HG03575 (cell line): ENCODE measurements around the gene TULP4.
"Not testable (repeated sequence)": the region's sequence is repeated elsewhere in the genome, so short reads cannot be mapped to it uniquely, and the experiment has no call there.

ENCODE experiments used
- ATAC-seq: cut with Tn5 transposase; IDR thresholded peaks from one replicate; pipeline ENCODE4 v1.9.1; 2021; ENCODE audit not compliant: unreplicated experiment, insufficient number of reproducible peaks, low FRiP score; ENCODE audit errors: extremely low read depth

Gene TULP4

DNA sequence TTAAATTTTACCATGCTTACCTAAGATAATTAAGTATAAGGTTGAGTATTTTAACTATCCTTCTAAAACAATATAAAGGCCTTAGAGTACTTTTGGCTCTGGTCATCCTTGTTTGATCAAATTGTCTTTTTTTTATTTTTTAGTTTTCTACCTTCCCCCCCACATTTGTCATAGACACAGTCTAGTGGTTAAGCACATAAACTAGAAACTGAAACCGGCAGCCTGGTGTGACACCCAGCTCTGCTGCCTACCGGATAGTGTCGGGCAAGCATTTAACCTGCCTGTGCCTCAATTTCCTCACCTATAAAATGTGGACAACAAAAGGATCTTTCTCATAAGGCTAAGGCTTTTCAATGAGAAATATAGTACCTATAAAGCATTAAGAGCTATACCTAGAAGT, 21.6 kb upstream of the TULP4 start:
- ATAC-seq, result no peak

DNA sequence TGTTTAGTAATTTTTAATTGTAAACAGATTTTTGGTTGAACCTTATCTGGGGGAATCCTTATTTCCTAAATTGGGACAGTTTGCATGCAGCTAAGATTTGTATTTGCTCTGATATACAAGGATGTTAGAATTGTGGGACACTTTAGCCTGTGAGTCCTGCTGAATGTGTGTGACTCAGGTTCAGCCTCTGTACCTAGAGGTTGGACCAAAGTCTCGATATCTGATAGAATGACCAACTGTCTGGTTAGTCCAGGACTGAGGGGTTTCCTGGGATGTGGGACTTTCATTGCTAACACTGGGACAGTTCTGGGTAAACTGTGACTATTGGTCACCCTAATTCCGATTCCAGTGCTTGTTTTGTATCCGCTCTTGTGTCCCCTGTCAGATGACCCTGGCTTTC, 20.2 kb upstream of the TULP4 start:
- ATAC-seq, result no peak

DNA sequence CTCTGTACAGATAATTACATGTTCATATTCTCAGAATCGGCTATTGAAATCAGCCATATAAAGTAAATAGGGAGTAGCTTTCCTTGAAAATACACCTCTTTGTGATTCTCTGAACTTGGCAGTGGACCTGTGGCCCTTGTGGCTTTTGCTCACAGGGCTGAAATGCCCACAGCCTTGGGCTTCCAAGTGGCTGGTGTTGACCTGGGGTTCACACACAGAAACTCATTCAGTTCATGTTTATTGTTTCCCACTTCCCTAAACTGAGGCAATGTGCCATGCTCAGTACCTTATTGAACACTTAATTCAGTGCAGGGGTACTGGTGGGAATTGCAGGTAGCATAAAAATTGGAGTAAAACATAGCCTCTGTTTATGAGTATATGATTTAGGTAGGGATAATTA, 19.1 kb upstream of the TULP4 start:
- no peak for ATAC-seq

DNA sequence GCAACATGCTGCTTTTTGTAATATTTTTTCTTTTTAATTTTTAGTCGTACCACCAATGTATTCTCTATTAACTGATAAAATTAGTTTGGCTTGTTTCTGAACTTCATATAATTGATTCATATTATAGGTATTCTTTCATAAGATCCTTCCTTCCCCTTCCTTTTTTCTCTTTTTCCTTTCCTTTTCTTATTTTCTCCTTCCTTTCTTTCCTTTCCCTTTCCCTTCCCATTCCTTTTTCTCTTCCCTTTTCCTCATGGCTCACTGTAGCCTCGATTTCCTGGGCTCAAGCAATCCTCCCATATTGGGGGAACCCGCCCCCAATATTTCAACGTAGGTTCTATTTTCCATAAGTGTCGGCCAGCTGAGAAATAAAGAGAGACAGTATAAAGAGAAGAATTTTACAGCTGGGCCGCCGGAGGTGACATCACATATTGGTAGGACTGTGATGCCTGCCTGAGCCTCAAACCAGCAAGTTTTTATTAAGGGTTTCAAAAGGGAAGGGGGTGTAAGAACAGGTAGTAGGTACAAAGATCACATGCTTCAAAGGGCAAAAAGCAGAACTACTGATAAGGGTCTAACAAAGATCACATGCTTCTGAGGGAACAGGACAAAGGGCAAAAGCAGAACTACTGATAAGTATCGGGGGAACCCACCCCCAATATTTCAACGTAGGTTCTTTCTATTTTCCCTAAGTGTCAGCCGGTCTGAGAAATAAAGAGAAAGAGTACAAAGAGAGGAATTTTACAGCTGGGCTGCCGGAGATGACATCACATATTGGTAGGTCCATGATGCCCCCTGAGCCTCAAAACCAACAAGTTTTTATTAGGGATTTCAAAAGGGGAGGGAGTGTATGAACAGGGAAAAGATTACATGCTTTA, 16.1 kb upstream of the TULP4 start:
- ATAC-seq, result not testable (repeated sequence)

DNA sequence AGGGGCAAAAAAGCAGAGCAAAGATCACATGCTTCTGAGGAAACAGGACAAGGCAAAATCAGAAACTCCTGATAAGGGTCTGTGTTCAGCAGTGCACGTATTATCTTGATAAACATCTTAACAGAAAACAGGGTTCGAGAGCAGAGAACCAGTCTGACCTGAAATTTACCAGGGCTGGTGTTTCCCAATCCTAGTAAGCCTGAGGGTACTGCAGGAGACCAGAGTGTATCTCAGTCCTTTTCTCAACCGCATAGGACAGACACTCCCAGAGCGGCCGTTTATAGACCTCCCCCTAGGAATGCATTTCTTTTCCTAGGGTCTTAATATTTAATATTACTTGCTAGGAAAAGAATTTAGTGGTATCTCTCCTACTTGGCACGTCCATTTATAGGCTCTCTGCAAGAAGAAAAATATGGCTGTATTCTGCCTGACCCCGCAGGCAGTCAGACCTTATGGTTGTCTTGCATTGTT, 15.4 kb upstream of the TULP4 start:
- ATAC-seq, result not testable (repeated sequence)

DNA sequence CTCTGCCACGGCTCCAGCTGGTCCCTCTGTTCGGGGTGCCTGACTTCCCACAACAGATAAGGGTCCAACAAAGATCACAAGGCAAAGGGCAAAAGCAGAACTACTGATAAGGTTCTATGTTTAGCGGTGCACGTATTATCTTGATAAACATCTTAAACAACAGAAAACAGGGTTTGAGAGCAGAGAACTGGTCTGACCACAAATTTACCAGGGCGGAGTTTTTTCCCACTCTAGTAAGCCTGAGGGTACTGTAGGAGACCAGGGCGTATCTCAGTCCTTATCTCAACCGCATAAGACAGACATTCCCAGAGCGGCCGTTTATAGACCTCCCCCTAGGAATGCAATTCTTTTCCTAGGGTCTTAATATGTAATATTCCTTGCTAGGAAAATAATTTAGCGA, 14.6 kb upstream of the TULP4 start:
- ATAC-seq, result not testable (repeated sequence)

DNA sequence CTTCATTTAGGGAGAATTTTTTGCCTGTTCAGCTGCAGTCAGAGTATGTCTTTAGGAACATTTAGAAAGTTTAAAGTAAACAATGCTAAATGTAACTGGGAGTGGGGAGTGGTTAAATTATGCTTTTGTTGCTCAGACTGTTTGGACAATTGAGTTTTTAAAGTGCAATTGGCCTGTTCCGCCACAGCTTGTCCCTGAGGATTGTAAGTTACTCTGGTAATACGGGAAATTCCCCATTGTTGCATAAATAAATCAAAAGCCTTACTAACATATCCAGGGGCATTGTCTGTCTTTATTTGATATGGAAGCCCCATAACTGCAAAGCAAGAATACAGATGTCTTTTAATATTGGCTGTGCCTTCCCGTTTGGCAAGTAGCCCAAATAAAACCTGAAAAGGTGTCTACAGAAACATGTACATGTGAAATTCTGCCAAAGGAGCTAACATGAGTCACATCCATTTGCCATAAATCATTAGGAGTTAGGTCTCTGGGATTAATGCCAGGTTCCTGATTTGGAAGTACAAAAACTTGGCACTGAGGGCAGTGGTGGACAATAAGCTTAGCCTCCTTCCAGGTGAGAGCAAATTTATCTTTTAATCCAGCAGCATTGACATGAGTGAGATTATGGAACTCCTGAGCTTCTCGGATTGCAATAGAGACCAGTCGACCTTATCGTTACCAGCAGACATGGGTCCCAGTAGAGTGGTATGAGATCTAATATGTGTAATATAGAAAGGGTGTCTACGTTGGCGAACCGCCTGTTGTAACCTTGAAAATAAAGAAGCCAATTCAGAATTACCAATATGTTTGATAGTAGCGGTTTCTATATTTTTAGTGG, 11.7 kb upstream of the TULP4 start:
- ATAC-seq, result not testable (repeated sequence)

DNA sequence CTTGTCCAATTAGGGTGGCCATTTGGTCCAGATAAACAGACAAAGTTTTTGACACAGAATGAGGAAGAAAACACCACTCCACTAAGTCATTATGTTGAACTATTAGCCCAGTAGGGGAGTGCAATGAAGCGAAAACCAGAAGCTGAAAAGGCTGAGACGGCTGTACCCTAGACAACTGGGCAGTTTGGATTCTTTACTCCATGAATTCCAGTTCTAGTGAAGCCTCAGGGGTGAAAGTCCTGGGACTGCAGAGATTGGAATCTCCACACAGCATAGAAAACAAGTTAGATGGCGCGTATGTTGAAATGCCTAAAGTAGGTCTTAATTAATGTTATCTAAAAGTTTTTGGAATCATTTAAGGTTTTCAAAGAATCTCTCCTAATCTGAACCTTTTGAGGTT, 10.7 kb upstream of the TULP4 start:
- ATAC-seq, result not testable (repeated sequence)

DNA sequence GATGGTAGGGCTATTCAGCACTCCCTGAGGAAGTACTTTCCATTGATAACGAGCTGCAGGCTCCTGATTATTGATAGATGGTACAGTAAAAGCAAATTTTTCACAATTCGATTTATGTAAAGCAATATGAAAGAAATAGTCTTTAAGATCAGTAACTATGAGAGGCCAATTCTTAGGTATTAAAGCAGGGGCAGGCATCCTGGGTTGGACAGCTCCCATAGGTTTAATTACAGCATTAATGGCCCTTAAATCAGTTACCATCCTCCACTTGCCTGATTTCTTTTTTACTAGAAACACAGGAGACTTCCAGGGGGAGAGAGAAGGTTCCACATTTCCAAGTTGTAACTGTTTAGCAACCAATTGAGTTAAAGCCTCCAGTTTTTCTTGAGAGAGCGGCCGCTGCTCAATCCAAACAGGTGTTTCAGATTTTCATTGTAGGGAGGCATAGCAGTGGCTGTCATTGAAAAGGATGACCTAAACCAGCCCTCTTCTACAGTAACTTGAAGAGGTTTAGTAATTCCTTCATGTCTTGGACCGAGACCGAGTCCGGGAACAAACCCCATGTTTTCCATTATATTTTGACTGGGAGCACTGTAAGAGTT, 10.0 kb upstream of the TULP4 start:
- ATAC-seq, result not testable (repeated sequence)

DNA sequence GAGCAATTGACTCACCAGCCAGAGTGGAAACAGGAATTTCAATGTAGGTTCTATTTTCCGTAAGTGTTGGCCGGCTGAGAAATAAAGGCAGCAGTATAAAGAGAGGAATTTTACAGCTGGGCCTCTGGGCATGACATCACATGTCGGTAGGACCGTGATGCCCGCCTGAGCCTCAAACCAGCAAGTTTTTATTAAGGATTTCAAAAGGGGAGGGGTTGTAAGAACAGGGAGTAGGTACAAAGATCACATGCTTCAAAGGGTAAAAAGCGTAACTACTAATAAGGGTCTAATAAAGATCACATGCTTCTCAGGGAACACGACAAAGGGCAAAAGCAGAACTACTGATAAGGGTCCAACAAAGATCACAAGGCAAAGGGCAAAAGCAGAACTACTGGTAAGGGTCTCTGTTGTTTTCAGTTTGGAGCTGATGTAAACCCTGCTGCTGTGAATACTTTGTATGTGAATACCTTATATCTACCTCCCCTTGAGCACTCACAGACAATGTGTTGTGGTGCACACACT, 9.0 kb upstream of the TULP4 start:
- ATAC-seq, result no peak

DNA sequence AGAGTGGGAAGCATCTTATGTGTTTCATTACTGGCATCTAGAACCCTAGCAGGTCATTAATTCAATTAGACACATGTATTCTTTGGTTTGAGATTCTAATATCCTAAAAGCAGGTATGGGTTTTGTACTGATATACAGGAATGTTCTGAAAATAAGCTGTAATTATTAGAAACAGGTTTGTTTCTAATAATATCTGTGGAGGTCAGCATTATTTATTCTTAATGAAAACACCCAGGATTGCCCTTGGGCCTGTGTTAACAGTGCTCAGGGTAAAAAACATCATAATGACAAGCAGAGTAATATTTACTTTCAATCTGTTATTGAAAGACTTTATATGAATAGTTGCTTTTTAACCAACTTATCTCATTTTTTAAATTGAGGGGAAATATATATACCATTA, 8.0 kb upstream of the TULP4 start:
- no peak for ATAC-seq

DNA sequence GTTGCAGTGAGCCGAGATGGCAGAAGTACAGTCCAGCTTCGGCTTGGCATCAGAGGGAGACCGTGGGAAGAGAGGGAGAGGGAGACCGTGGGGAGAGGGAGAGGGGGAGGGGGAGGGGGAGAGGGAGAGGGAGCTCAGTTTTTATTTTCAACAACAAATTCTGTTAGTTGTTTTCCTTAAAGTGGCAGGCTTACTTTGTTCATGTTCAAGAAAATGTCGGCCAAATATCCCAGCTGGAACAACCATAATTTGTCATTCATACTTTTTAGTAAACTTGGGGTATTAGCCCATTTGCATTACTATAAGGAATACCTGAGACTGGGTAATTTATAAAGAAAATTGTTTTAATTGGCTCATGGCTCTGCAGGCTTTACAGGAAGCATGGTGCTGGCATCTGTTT, 2.5 kb upstream of the TULP4 start:
- no peak for ATAC-seq

DNA sequence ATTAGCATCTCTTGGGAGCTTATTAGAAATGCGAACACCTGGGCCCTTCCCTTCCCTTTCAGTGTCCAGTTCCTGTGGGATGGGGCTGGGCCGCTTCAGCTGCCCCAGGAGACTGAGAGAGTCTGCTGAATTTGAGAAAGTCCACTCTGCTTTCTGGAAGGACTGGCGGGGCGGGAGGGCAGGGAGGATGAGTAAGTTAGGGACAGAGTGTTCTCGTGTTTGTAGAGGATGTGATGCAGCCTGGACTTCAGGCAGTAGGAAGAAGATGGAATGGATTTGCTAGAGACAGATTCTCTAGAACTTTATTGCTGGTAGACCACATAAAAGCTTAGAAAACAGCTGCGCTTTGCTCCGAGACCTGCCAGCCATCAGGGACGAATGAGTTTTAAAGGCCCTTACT, 1.1 kb upstream of the TULP4 start:
- no peak for ATAC-seq

DNA sequence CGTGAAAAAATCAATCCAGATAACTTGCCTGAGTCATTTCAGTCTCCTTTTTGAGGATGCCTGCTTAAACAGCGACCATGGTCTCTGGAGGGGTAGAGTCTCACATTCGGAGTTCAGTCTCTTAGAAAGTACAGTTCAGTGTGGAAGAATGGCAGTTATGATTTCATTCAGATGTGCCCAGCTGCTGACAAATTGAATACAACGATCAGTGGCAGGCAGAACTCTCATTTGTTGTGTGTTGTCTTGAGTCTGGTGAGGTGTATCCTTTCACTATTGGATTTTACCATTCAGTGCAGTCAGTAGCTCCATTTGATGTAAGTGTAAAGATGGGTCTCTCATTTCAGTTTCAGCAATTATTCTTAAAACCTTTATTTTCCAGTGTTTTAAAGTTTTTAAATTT, 639 bp upstream of the TULP4 start:
- ATAC-seq, result no peak

DNA sequence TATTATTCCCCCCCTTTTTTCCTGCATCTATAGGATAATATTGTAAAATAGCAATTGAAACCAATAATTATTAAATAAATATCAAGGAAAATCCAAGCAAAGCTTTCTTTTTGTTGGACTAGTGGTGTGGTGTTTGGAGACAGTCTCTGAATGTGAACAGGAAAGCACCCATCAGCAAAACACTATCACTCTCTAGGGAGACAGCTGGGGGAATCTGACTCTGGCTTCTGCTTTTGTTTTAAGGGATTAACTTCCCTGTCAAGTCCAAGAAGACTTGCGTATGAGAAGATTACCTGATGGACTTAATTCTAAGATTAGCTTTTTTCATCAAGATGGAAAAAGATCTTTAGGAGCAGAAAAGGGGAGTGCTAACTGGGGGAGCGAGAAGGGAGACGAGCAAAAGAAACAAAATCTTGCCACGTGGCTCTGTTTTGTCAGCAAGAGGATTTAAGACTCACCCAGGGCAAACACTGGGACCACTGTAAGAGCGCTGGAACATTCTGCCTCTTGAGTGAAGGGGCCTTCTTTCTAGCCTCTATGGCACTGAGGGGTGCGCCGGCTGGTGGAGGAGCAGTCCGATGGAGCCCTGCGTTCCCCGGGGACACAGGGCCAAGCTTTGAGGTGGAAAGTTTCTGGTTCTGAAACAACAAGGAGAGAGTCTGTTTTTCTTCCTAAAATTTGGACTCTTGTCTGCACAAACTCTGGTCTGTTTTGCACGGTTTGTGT, 570 bp downstream of the TULP4 start:
- no peak for ATAC-seq

DNA sequence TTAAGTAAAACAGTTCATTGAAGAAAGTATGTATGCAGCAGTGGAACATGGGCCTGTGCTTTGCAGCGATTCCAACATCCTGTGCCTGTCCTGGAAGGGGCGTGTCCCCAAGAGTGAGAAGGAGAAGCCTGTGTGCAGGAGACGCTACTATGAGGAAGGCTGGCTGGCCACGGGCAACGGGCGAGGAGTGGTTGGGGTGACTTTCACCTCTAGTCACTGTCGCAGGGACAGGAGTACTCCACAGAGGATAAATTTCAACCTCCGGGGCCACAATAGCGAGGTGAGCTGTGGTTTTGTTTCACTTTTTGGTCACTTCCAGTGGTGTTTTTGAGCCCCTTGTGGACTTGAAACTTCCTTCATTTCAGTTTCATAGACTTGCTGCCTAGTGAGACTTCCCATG, 1.7 kb downstream of the TULP4 start:
- ATAC-seq, result no peak

DNA sequence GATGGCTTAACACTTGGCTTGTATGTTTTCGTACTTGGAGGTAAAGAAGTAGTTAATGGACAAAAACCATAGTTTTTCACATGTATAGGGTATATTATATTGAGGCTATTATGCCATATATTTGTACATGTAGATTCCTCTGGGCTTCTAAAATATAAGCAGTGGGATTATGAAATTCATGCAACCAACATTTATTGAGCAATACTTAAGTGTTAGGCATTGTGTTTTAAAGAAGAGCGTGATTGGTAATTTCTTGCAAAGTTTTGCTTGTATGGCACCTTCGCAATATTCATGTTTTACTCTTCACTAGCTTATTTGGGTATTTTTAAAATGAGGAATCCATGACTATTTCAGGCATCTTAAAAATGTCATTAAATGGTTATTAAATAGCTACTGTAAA, 2.5 kb downstream of the TULP4 start:
- ATAC-seq, result no peak

DNA sequence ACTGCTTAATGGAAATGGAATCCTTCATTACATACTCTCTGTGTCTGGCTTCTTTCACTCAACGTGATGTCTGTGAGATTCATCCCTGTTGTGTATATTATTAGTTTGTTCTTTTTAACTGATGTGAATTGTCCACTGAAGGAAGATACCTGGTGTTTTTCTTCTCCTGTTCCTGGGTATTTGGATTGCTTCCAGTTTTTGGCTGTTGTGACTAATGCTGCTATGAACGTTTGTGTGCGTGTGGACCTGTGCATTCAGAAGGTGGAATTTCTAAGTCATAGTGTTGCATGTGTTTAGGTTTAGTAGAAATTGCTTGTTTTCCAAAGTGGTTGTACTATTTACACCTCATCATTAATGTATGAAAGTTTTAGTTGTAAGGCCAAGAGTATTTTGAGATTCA, 3.8 kb downstream of the TULP4 start:
- no peak for ATAC-seq

DNA sequence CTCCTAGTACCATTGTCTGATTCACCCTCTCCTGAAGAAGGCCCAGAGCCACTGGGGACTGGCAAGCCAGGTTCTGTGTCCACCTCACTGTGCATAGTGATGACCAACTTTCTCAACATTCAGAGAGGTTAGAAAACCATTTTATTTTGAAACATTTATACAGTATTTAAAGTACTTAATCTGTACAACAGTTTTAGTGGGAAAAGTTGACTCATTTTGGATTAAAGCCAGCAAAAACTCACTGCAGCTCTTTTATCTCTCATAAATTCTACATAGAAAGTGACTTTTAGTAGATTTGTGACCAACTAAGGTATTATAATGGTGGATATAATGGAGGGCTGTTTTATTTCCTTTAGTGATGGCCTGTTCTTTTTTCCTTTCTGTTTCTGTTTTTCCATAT, 9.7 kb downstream of the TULP4 start:
- ATAC-seq, result no peak
